Mesenchymal stem cell (in vitro differentiated cells and primary cell): ENCODE measurements around the gene AKR1C3.
"Not testable (repeated sequence)": the region's sequence is repeated elsewhere in the genome, so short reads cannot be mapped to it uniquely, and the experiment has no call there.

Source experiments
- DNase-seq: peaks from one replicate; pipeline ENCODE4 v3.0.0-alpha.2; 2013
- H2AFZ ChIP-seq: one replicate; pipeline ENCODE4 v1.6.1; 2013; ENCODE audit warnings: low read depth, mild to moderate bottlenecking, control low read depth, inconsistent platforms, low read length, moderate library complexity
- H2AK5ac ChIP-seq: 2 replicates; pipeline ENCODE4 v1.6.1; 2013; ENCODE audit warnings: low read length, moderate library complexity, mild to moderate bottlenecking, inconsistent platforms; ENCODE audit not compliant: severe bottlenecking
- H2BK120ac ChIP-seq: one replicate; pipeline ENCODE4 v1.6.1; 2013; ENCODE audit warnings: low read depth, mild to moderate bottlenecking, inconsistent platforms, low read length, moderate library complexity
- H2BK12ac ChIP-seq, 2 experiments: one replicate each; pipeline ENCODE4 v1.6.1; 2013; ENCODE audit warnings: inconsistent platforms in 2 of 2, low read length in 2 of 2, mild to moderate bottlenecking in 2 of 2, moderate library complexity in 2 of 2, control low read depth in 1 of 2
- H2BK15ac ChIP-seq: one replicate; pipeline ENCODE4 v1.6.1; 2013; ENCODE audit warnings: mild to moderate bottlenecking, low read depth, inconsistent platforms; ENCODE audit not compliant: poor library complexity, severe bottlenecking
- H2BK5ac ChIP-seq: 2 replicates; pipeline ENCODE4 v1.6.1; 2013; ENCODE audit warnings: low read depth, mild to moderate bottlenecking, low read length, control low read depth, inconsistent platforms; ENCODE audit not compliant: poor library complexity, severe bottlenecking
- H3K14ac ChIP-seq, 2 experiments: one replicate each; pipeline ENCODE4 v1.6.1; 2013; ENCODE audit warnings: inconsistent platforms in 2 of 2, low read length in 2 of 2, control low read depth in 1 of 2, mild to moderate bottlenecking in 1 of 2, moderate library complexity in 1 of 2
- H3K18ac ChIP-seq, 2 experiments: one replicate each; pipeline ENCODE4 v1.6.1; 2013; ENCODE audit warnings: inconsistent platforms in 2 of 2, low read length in 2 of 2, control low read depth in 1 of 2, low read depth in 1 of 2, mild to moderate bottlenecking in 1 of 2
- H3K23ac ChIP-seq, 2 experiments: one replicate each; pipeline ENCODE4 v1.6.1; 2013; ENCODE audit warnings: inconsistent platforms in 2 of 2, low read length in 2 of 2, mild to moderate bottlenecking in 2 of 2, moderate library complexity in 2 of 2, control low read depth in 1 of 2
- H3K27ac ChIP-seq: 2 replicates; pipeline ENCODE4 v1.5.1; 2013; ENCODE audit warnings: mild to moderate bottlenecking, moderate library complexity, low read length, control low read depth, inconsistent platforms; ENCODE audit not compliant: poor library complexity, severe bottlenecking
- H3K27me3 ChIP-seq, 2 experiments: 2 replicates each; pipeline versions ENCODE4 v1.6.1 to v1.7.0; 2013; ENCODE audit warnings: low read length in 2 of 2, mild to moderate bottlenecking in 2 of 2, moderate library complexity in 2 of 2, control low read depth in 1 of 2, inconsistent platforms in 1 of 2; ENCODE audit not compliant: control insufficient read depth in 1 of 2, insufficient read depth in 1 of 2
- H3K36me3 ChIP-seq, 2 experiments: 2 replicates each; pipeline versions ENCODE4 v1.6.1 to v1.7.0; 2013; ENCODE audit warnings: low read length in 2 of 2, control low read depth in 1 of 2, inconsistent platforms in 1 of 2, low read depth in 1 of 2, mild to moderate bottlenecking in 1 of 2; ENCODE audit not compliant: insufficient read depth in 2 of 2, control insufficient read depth in 1 of 2
- H3K4ac ChIP-seq, 2 experiments: one replicate each; pipeline ENCODE4 v1.6.1; 2013; ENCODE audit warnings: inconsistent platforms in 2 of 2, low read length in 2 of 2, mild to moderate bottlenecking in 2 of 2, moderate library complexity in 2 of 2, control low read depth in 1 of 2, low read depth in 1 of 2
- H3K4me1 ChIP-seq: 2 replicates; pipeline ENCODE4 v1.6.1; 2013; ENCODE audit warnings: low read depth, low read length, control low read depth; ENCODE audit not compliant: control insufficient read depth, insufficient read depth
- H3K4me2 ChIP-seq: 2 replicates; pipeline ENCODE4 v1.6.1; 2013; ENCODE audit warnings: low read length, mild to moderate bottlenecking, inconsistent platforms; ENCODE audit not compliant: poor library complexity, severe bottlenecking
- H3K4me3 ChIP-seq, 2 experiments: 2 replicates each; pipeline versions ENCODE4 v1.5.1 to v1.7.0; 2013; ENCODE audit warnings: low read length in 2 of 2, mild to moderate bottlenecking in 2 of 2, control low read depth in 1 of 2, low read depth in 1 of 2; ENCODE audit not compliant: insufficient read depth in 1 of 2
- H3K79me1 ChIP-seq: replicated peaks from 2 replicates; pipeline ENCODE4 v1.6.1; 2013; ENCODE audit warnings: mild to moderate bottlenecking, control low read depth, low read length, inconsistent platforms; ENCODE audit not compliant: poor library complexity, severe bottlenecking
- H3K9ac ChIP-seq: 2 replicates; pipeline ENCODE4 v1.7.0; 2013; ENCODE audit warnings: mild to moderate bottlenecking, low read length, moderate library complexity
- H3K9me3 ChIP-seq: 2 replicates; pipeline ENCODE4 v1.7.0; 2013; ENCODE audit warnings: mild to moderate bottlenecking, low read length; ENCODE audit not compliant: control insufficient read depth
- H4K8ac ChIP-seq: one replicate; pipeline ENCODE4 v1.6.1; 2013; ENCODE audit warnings: inconsistent platforms, mild to moderate bottlenecking, low read length, moderate library complexity
- H4K91ac ChIP-seq: one replicate; pipeline ENCODE4 v1.6.1; 2013; ENCODE audit warnings: mild to moderate bottlenecking, low read length, inconsistent platforms
- WGBS: methylation state at CpG from one replicate; pipeline ENCODE4 v1.1.7; 2013; ENCODE audit warnings: mixed read lengths; 5-methylcytosine and 5-hydroxymethylcytosine counted together

Gene AKR1C3

GRCh38 chr10:5136468-5137087, 42.4 kb downstream of the AKR1C3 start:
- H2BK5ac ChIP-seq: no peak overlapping the region
- no peak overlapping the region for H4K8ac ChIP-seq
- no peaks in the 10 kb centered on the region for H3K36me3 ChIP-seq
- no peak overlapping the region for H3K4me2 ChIP-seq
- no peak overlapping the region for H3K9ac ChIP-seq
- no peak overlapping the region for H3K4me3 ChIP-seq
- no peaks in the 10 kb centered on the region for H3K4me1 ChIP-seq
- H2BK12ac ChIP-seq: no peak overlapping the region
- H3K4ac ChIP-seq: no peak overlapping the region
- no peak overlapping the region for H2BK15ac ChIP-seq
- H2AK5ac ChIP-seq: no peak overlapping the region
- no peak overlapping the region for H4K91ac ChIP-seq
- H3K79me1 ChIP-seq: no peaks in the 10 kb centered on the region
- no peak overlapping the region for H3K27ac ChIP-seq
- DNase-seq: no peak
- H3K9me3 ChIP-seq: peaks cover 17% of the 10 kb centered on the region
- H3K14ac ChIP-seq: no peak overlapping the region
- H3K23ac ChIP-seq: no peak overlapping the region
- no peak overlapping the region for H3K18ac ChIP-seq
- no CpG with 5 or more reads among the region's 1 CpG for WGBS
- H3K27me3 ChIP-seq: no peaks in the 10 kb centered on the region
- H2AFZ ChIP-seq: no peak overlapping the region
- H2BK120ac ChIP-seq: no peak overlapping the region

GRCh38 chr10:5137699-5138098, 43.5 kb downstream of the AKR1C3 start:
- H2BK12ac ChIP-seq, H4K8ac ChIP-seq, H3K79me1 ChIP-seq, H2BK5ac ChIP-seq, H3K9ac ChIP-seq, H3K4me2 ChIP-seq, H2BK15ac ChIP-seq, H3K4ac ChIP-seq, H4K91ac ChIP-seq, H3K36me3 ChIP-seq, H3K27me3 ChIP-seq, H3K14ac ChIP-seq, H3K18ac ChIP-seq, H2AFZ ChIP-seq, H3K4me3 ChIP-seq, H3K23ac ChIP-seq, H2BK120ac ChIP-seq, H3K27ac ChIP-seq, H3K4me1 ChIP-seq, DNase-seq, H2AK5ac ChIP-seq: not testable (repeated sequence)
- peaks cover 17% of the 10 kb centered on the region for H3K9me3 ChIP-seq
- WGBS: 56% methylated on average over 2 of the region's 4 CpGs

GRCh38 chr10:5142199-5142598, 48.0 kb downstream of the AKR1C3 start:
- H3K23ac ChIP-seq: no peak overlapping the region
- H2BK120ac ChIP-seq: no peak overlapping the region
- H2BK5ac ChIP-seq: no peak overlapping the region
- no peaks in the 10 kb centered on the region for H3K36me3 ChIP-seq
- H2AFZ ChIP-seq: no peak overlapping the region
- H3K18ac ChIP-seq: no peak overlapping the region
- no peak overlapping the region for H3K27ac ChIP-seq
- no peak overlapping the region for H2BK12ac ChIP-seq
- no peaks in the 10 kb centered on the region for H3K79me1 ChIP-seq
- no peaks in the 10 kb centered on the region for H3K9me3 ChIP-seq
- no peak overlapping the region for H2BK15ac ChIP-seq
- DNase-seq: no peak
- H3K4me3 ChIP-seq: no peak overlapping the region
- H3K27me3 ChIP-seq: no peaks in the 10 kb centered on the region
- WGBS: 57% methylated on average over 3 of the region's 4 CpGs
- no peak overlapping the region for H3K9ac ChIP-seq
- H4K8ac ChIP-seq: no peak overlapping the region
- H3K4me2 ChIP-seq: no peak overlapping the region
- no peak overlapping the region for H3K14ac ChIP-seq
- H3K4me1 ChIP-seq: no peaks in the 10 kb centered on the region
- no peak overlapping the region for H2AK5ac ChIP-seq
- H4K91ac ChIP-seq: no peak overlapping the region
- no peak overlapping the region for H3K4ac ChIP-seq

DNA sequence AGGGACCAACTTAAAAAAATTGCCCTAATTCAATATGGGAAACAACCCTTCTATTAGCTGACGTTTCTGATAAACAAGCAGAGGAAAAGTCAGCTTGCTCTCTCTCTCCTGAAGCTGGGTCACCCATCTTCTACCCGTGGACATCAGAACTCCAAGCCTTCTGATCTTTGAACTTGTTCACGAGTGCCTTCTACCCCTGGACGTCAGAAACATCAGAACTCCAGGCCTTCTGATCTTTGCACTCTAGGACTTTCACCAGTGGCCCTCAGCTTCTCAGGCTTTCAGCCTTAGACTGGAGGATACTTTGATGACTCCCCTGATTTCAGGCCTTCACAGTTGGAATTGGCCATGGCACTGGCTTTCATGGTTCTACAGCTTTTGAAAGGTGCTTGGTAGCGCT, 48.9 kb downstream of the AKR1C3 start:
- Histone ChIP-seq H3K9me3 (no peaks in the 10 kb centered on the region), H2BK120ac (no peak overlapping the region), H4K8ac (no peak overlapping the region), H3K9ac (no peak overlapping the region), H2BK12ac (no peak overlapping the region), H3K14ac (no peak overlapping the region), H4K91ac (no peak overlapping the region), H2BK5ac (no peak overlapping the region), H3K23ac (no peak overlapping the region), H3K27me3 (no peaks in the 10 kb centered on the region), H3K4me3 (no peak overlapping the region), H2AFZ (no peak overlapping the region), H3K4ac (no peak overlapping the region), H3K79me1 (no peaks in the 10 kb centered on the region), H3K4me2 (no peak overlapping the region), H3K4me1 (no peaks in the 10 kb centered on the region), H3K27ac (no peak overlapping the region), H2AK5ac (no peak overlapping the region), H3K36me3 (no peaks in the 10 kb centered on the region), H2BK15ac (no peak overlapping the region), H3K18ac (no peak overlapping the region)
- DNase-seq: no peak
- WGBS: 75% methylated on average over 4 of the region's 5 CpGs
